ENCODE measurements around the gene SNRPF.

The SNRPF gene

GRCh38 chr12:95882080-95882479 is 23.3 kb downstream of the SNRPF start:
- no peak for TF ChIP-seq GATA2 (IDR thresholded peaks at IDR 0.05; ENCODE audit: low read depth, low read length)
- no peak for TF ChIP-seq GATA3 (IDR thresholded peaks at IDR 0.05; ENCODE audit: low read depth, low read length)

DNA sequence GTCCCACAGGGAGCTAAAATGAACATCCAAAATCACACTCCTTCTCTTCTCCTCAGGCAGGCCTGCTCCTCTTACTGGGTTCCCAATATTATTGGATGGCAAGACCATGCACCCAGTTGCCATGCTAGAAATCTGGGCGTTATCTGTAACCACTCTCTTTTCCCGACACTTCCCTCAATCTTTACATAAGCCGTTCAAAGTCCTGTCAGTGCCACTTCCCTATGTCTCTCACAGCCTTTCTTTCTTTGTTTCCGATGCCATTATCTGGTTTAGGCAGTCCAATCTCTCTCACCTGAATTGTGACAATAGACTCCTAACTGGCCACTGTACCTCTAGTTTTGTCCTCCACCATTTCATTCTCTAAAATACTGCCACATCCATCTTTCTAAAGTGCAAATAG is 24.1 kb downstream of the SNRPF start:
- TF ChIP-seq GATA3 (IDR thresholded peaks at IDR 0.05; ENCODE audit: low read depth, low read length) (no peak), GATA2 (IDR thresholded peaks at IDR 0.05; ENCODE audit: low read depth, low read length) (no peak)

DNA sequence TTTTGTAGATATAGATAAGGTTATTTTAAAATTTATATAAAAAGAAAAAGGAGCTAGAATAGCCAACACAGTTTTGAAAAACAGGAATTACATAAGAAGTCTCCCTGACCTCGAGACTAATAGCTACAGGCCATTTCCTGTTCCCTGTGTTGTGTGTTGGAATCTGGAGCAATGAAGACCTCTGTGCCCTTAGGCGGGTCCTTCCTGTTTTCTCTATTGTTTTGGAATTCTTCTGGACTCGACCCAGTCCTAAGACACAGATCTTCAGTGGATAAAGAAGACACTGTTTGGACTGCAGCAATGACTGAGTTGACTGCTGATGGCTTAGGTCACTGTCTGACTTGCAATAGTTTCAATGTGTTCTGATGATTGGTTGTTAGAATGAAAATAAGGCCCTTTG is 26.2 kb downstream of the SNRPF start:
- no peak for TF ChIP-seq GATA3 (IDR thresholded peaks at IDR 0.05; ENCODE audit: low read depth, low read length)

GRCh38 chr12:95887311-95887710 is 28.6 kb downstream of the SNRPF start:
- TF ChIP-seq GATA3 (IDR thresholded peaks at IDR 0.05; ENCODE audit: low read depth, low read length) (no peak), GATA2 (IDR thresholded peaks at IDR 0.05; ENCODE audit: low read depth, low read length) (no peak)

GRCh38 chr12:95890958-95891357 is 32.2 kb downstream of the SNRPF start:
- TF ChIP-seq GATA2 (IDR thresholded peaks at IDR 0.05; ENCODE audit: low read depth, low read length) (no peak), GATA3 (IDR thresholded peaks at IDR 0.05; ENCODE audit: low read depth, low read length) (no peak)

DNA sequence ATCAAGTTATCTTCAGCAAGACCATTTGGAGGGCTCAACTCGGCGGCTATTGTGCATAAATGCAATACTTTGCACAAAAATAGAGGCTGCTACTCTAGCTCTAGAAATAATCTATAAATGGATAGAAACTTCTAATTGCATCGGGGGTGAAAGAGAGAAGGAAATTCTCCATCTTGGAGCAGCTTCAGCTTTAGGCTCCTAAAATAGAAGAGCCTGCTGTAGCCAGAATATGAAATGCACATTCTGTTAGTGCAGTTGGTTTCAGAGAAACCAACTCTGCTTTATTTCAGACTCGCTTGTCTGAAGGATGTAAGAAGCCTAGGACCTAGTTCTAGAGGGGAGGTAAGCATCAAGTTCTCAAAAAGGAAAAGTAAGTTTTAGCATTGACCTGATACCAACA is 38.1 kb downstream of the SNRPF start:
- TF ChIP-seq GATA2 (IDR thresholded peaks at IDR 0.05; ENCODE audit: low read depth, low read length): no peak
- no peak for TF ChIP-seq GATA3 (IDR thresholded peaks at IDR 0.05; ENCODE audit: low read depth, low read length)

- TF ChIP-seq GATA2 (IDR thresholded peaks at IDR 0.05; ENCODE audit: low read depth, low read length) (no peak), GATA3 (IDR thresholded peaks at IDR 0.05; ENCODE audit: low read depth, low read length) (no peak)
Measured at GRCh38 chr12:95898081-95898480, 39.3 kb downstream of the SNRPF start.

GRCh38 chr12:95908573-95908972 is 49.8 kb downstream of the SNRPF start:
- TF ChIP-seq GATA2 (IDR thresholded peaks at IDR 0.05; ENCODE audit: low read depth, low read length) (no peak), GATA3 (IDR thresholded peaks at IDR 0.05; ENCODE audit: low read depth, low read length) (no peak)

DNA sequence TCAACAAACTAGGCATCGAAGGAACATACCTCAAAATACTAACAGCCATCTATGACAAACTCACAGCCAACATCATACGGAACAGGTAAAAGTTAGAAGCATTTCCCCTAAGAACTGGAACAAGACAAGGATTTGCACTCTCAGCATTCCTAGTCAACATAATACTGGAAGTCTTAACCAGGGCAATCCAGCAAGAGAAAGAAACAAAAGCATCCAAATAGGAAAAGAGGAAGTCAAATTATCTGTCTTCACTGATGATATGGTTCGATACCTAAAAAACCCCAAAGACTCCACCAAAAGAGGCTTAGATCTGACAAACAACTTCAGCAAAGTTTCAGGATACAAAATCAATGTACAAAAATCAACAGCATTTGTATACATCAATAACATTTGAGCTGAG is 51.1 kb downstream of the SNRPF start:
- TF ChIP-seq GATA3 (IDR thresholded peaks at IDR 0.05; ENCODE audit: low read depth, low read length) (no peak), GATA2 (IDR thresholded peaks at IDR 0.05; ENCODE audit: low read depth, low read length) (no peak)
